HEK293 (cell line): Measurements from ENCODE around the gene MEMO1.

Experiments
- CTCF ChIA-PET: fragments of 350-600 bp; formaldehyde crosslinking; extraction: SDS; loops from one replicate; lab custom pipeline; 2021; ENCODE audit warnings: antibody characterized with exemption; lab: Yijun Ruan, JAX
- POLR2A ChIA-PET: fragments of 300-600 bp; formaldehyde crosslinking; extraction: SDS; loops from one replicate; lab custom pipeline; 2020; ENCODE audit warnings: antibody characterized with exemption, inconsistent platforms; lab: Yijun Ruan, JAX
- H3K27ac ChIP-seq: fragments of 200-500 bp; sonication (Bioruptor generic); 2 replicates; pipeline ENCODE4 v1.5.1; 2014; ENCODE audit warnings: low read depth, low read length, control low read depth, inconsistent platforms; ENCODE audit errors: extremely low read depth
- H3K36me3 ChIP-seq, 2 experiments: fragments of 200-500 bp in 1 of 2; sonication (Bioruptor generic) in 1 of 2; 1 replicate in 1 of 2; 2 replicates in 1 of 2; pipeline ENCODE4 v1.5.1; 2014 to 2017; ENCODE audit warnings: inconsistent platforms in 2 of 2, low read length in 2 of 2; ENCODE audit not compliant: control insufficient read depth in 2 of 2, insufficient read depth in 1 of 2
- H3K4me1 ChIP-seq: fragments of 200-500 bp; sonication (Bioruptor generic); 2 replicates; pipeline ENCODE4 v1.5.1; 2014; ENCODE audit warnings: mild to moderate bottlenecking, low read length, inconsistent platforms; ENCODE audit not compliant: control insufficient read depth, insufficient read depth
- H3K4me3 ChIP-seq: 2 replicates; pipeline ENCODE4 v1.5.1; 2011; ENCODE audit warnings: low read depth, mild to moderate bottlenecking, control low read depth, low read length, moderate library complexity
- H3K9me3 ChIP-seq: fragments of 200-500 bp; sonication (Bioruptor generic); 2 replicates; pipeline ENCODE4 v1.5.1; 2014; ENCODE audit warnings: low read depth, low read length, inconsistent platforms; ENCODE audit not compliant: control insufficient read depth, insufficient read depth
- EGR2 ChIP-seq: fragments of 450-650 bp; formaldehyde crosslinking; IDR thresholded peaks from 2 replicates; pipeline ENCODE4 v1.5.1; 2016; ENCODE audit warnings: low read depth, missing biosample characterization, missing genetic modification characterization
- HOXC10 ChIP-seq: sonication (generic); formaldehyde crosslinking; IDR thresholded peaks from 2 replicates; pipeline ENCODE4 v1.8.1; 2023; ENCODE audit warnings: mild to moderate bottlenecking, missing genetic modification reagents
- PRDM1 ChIP-seq: fragments of 450-650 bp; formaldehyde crosslinking; IDR thresholded peaks from 2 replicates; pipeline ENCODE4; 2016; ENCODE audit warnings: missing biosample characterization, missing genetic modification characterization
- PRDM2 ChIP-seq: fragments of 450-650 bp; formaldehyde crosslinking; IDR thresholded peaks from 2 replicates; pipeline ENCODE4 v1.5.1; 2016; ENCODE audit warnings: missing biosample characterization, missing genetic modification characterization, borderline replicate concordance
- PRDM4 ChIP-seq: fragments of 450-650 bp; formaldehyde crosslinking; IDR thresholded peaks from 2 replicates; pipeline ENCODE4 v1.5.1; 2017; ENCODE audit warnings: missing biosample characterization, missing genetic modification characterization
- ZBTB17 ChIP-seq: fragments of 450-650 bp; formaldehyde crosslinking; IDR thresholded peaks from 2 replicates; pipeline ENCODE4 v1.5.1; 2016; ENCODE audit warnings: missing biosample characterization, missing genetic modification characterization
- ZBTB21 ChIP-seq: fragments of 450-650 bp; formaldehyde crosslinking; IDR thresholded peaks from 2 replicates; pipeline ENCODE4 v1.5.1; 2017; ENCODE audit warnings: missing biosample characterization, missing genetic modification characterization
- ZBTB8A ChIP-seq: fragments of 450-650 bp; formaldehyde crosslinking; IDR thresholded peaks from 2 replicates; pipeline ENCODE4 v1.5.1; 2016; ENCODE audit warnings: missing biosample characterization, missing genetic modification characterization
- ZFP37 ChIP-seq: fragments of 450-650 bp; formaldehyde crosslinking; IDR thresholded peaks from 2 replicates; pipeline ENCODE4 v1.5.1; 2016; ENCODE audit warnings: missing biosample characterization, missing genetic modification characterization
- ZIC2 ChIP-seq: fragments of 450-650 bp; formaldehyde crosslinking; IDR thresholded peaks from 2 replicates; pipeline ENCODE4 v1.5.1; 2016; ENCODE audit warnings: missing biosample characterization, missing genetic modification characterization
- ZNF16 ChIP-seq: fragments of 450-650 bp; formaldehyde crosslinking; IDR thresholded peaks from 2 replicates; pipeline ENCODE4 v1.5.1; 2016; ENCODE audit warnings: low read depth, missing biosample characterization, missing genetic modification characterization
- ZNF366 ChIP-seq: fragments of 450-650 bp; formaldehyde crosslinking; conservative IDR thresholded peaks from 2 replicates; pipeline ENCODE4 v1.5.1; 2016; ENCODE audit warnings: missing biosample characterization, missing genetic modification characterization
- ZNF548 ChIP-seq: fragments of 450-650 bp; formaldehyde crosslinking; IDR thresholded peaks from 2 replicates; pipeline ENCODE4 v1.5.1; 2016; ENCODE audit warnings: missing biosample characterization, missing genetic modification characterization
- ZNF558 ChIP-seq: fragments of 450-650 bp; formaldehyde crosslinking; IDR thresholded peaks from 2 replicates; pipeline ENCODE4 v1.5.1; 2016; ENCODE audit warnings: missing biosample characterization, missing genetic modification characterization
- ZNF560 ChIP-seq: fragments of 450-650 bp; formaldehyde crosslinking; IDR thresholded peaks from 2 replicates; pipeline ENCODE4 v1.5.1; 2017; ENCODE audit warnings: missing biosample characterization, missing genetic modification characterization, borderline replicate concordance
- ZNF610 ChIP-seq: fragments of 450-650 bp; formaldehyde crosslinking; IDR thresholded peaks from 2 replicates; pipeline ENCODE4 v1.5.1; 2016; ENCODE audit warnings: missing biosample characterization, missing genetic modification characterization, borderline replicate concordance
- ZNF626 ChIP-seq: fragments of 450-650 bp; sonication (Bioruptor Pico); formaldehyde crosslinking; IDR thresholded peaks from 2 replicates; pipeline ENCODE4 v1.5.1; 2018; ENCODE audit warnings: missing biosample characterization, missing genetic modification characterization, inconsistent platforms
- ZNF629 ChIP-seq: fragments of 450-650 bp; formaldehyde crosslinking; IDR thresholded peaks from 2 replicates; pipeline ENCODE4 v1.5.1; 2017; ENCODE audit warnings: missing biosample characterization, missing genetic modification characterization
- ZNF677 ChIP-seq: fragments of 450-650 bp; IDR thresholded peaks from 2 replicates; pipeline ENCODE4 v1.5.0; 2018; ENCODE audit warnings: missing biosample characterization, mild to moderate bottlenecking, missing genetic modification characterization, moderate library complexity
- ZNF843 ChIP-seq: fragments of 450-650 bp; formaldehyde crosslinking; IDR thresholded peaks from 2 replicates; pipeline ENCODE4 v1.5.1; 2016; ENCODE audit warnings: missing biosample characterization, missing genetic modification characterization
- ZSCAN4 ChIP-seq: fragments of 450-650 bp; formaldehyde crosslinking; IDR thresholded peaks from 2 replicates; pipeline ENCODE4 v1.5.1; 2017; ENCODE audit warnings: missing biosample characterization, missing genetic modification characterization

Gene MEMO1

GRCh38 chr2:31937741-31938140, 73.1 kb downstream of the MEMO1 start:
- Histone ChIP-seq H3K36me3 (peaks cover 0 to 4% of the 10 kb centered on the region in 2 experiments), H3K27ac (no peak overlapping the region), H3K9me3 (no peaks in the 10 kb centered on the region), H3K4me3 (no peak overlapping the region), H3K4me1 (no peaks in the 10 kb centered on the region)
- CTCF ChIA-PET = no interaction called here
- POLR2A ChIA-PET = no interaction called here
- no peak for TF ChIP-seq ZNF677 (tag by site-specific recombination)
- no peak for TF ChIP-seq ZBTB8A
- TF ChIP-seq ZNF558 (tag by site-specific recombination) = no peak
- no peak for TF ChIP-seq HOXC10 (CRISPR knock-in tag)
- no peak for TF ChIP-seq ZIC2 (tag by site-specific recombination)
- TF ChIP-seq PRDM2 = no peak
- no peak for TF ChIP-seq ZNF629 (tag by site-specific recombination)
- no peak for TF ChIP-seq ZFP37 (tag by site-specific recombination)
- no peak for TF ChIP-seq EGR2 (tag by site-specific recombination)
- TF ChIP-seq ZNF560 (tag by site-specific recombination) = no peak
- TF ChIP-seq PRDM1 (tag by site-specific recombination) = no peak

- CTCF ChIA-PET = no interaction called here
- Histone ChIP-seq H3K4me1 (no peaks in the 10 kb centered on the region), H3K36me3 (0 out of 3 replicates have a peak, but pooled peaks cover 0 to 3% of the 10 kb centered on the region in 2 experiments), H3K4me3 (no peak overlapping the region), H3K9me3 (no peaks in the 10 kb centered on the region), H3K27ac (no peak overlapping the region)
- POLR2A ChIA-PET = no interaction called here
- no peak for TF ChIP-seq ZNF843
- TF ChIP-seq ZNF366 = no peak
- no peak for TF ChIP-seq ZNF610 (tag by site-specific recombination)
- TF ChIP-seq ZSCAN4 (tag by site-specific recombination) = no peak
- TF ChIP-seq ZBTB21 (tag by site-specific recombination) = no peak
- no peak for TF ChIP-seq ZNF548 (tag by site-specific recombination)
- no peak for TF ChIP-seq ZBTB17 (tag by site-specific recombination)
- TF ChIP-seq ZNF16 (tag by site-specific recombination) = no peak
- TF ChIP-seq ZNF626 (tag by site-specific recombination) = no peak
- no peak for TF ChIP-seq PRDM4 (tag by site-specific recombination)
These were observed 75.4 kb downstream of the MEMO1 start for GRCh38 chr2:31935370-31935769.
